Common myeloid progenitor, CD34-positive (primary cell): ENCODE data around the gene MAT1A.
"Not testable (repeated sequence)": the region's sequence is repeated elsewhere in the genome, so short reads cannot be mapped to it uniquely, and the experiment has no call there.

Source experiments
- CTCF ChIA-PET: fragments of 350-600 bp; sonication (Branson Sonifier 250); formaldehyde crosslinking; loops from one replicate; lab custom pipeline; 2021; ENCODE audit warnings: antibody characterized with exemption; lab: Charles Lee
- POLR2A ChIA-PET: fragments of 350-600 bp; sonication (Branson Sonifier 250); formaldehyde crosslinking; loops from one replicate; lab custom pipeline; 2021; ENCODE audit warnings: antibody characterized with exemption; lab: Charles Lee
- DNase-seq, 3 donors: peaks; one replicate each; pipeline versions ENCODE4 v3.0.0 to v3.0.0-alpha.2; 2013
- H3K27ac ChIP-seq, 2 experiments: 1 replicate in 1 of 2; 2 replicates in 1 of 2; pipeline ENCODE4 v1.7.0; 2013; ENCODE audit warnings: inconsistent platforms in 2 of 2, low read length in 2 of 2, mild to moderate bottlenecking in 2 of 2, low read depth in 1 of 2, moderate library complexity in 1 of 2; ENCODE audit not compliant: severe bottlenecking in 2 of 2, insufficient read depth in 1 of 2, poor library complexity in 1 of 2
- H3K27me3 ChIP-seq, 5 experiments: replicated peaks in 2 of 5; 1 replicate in 3 of 5; 2 replicates in 2 of 5; pipeline versions ENCODE4 v1.6.1 to v1.7.0; 2013; ENCODE audit warnings: low read length in 4 of 5, mild to moderate bottlenecking in 2 of 5, moderate library complexity in 2 of 5, inconsistent platforms in 1 of 5; ENCODE audit not compliant: insufficient read depth in 5 of 5, control insufficient read depth in 4 of 5
- H3K36me3 ChIP-seq, 4 experiments: 1 replicate in 2 of 4; 2 replicates in 2 of 4; pipeline versions ENCODE4 v1.6.1 to v1.7.0; 2013; ENCODE audit warnings: low read length in 3 of 4, control low read depth in 1 of 4, mild to moderate bottlenecking in 1 of 4; ENCODE audit not compliant: control insufficient read depth in 4 of 4, insufficient read depth in 4 of 4
- H3K4me1 ChIP-seq, 4 experiments: 1 replicate in 3 of 4; 2 replicates in 1 of 4; pipeline versions ENCODE4 v1.6.1 to v1.7.1; 2013; ENCODE audit warnings: low read length in 3 of 4, mild to moderate bottlenecking in 3 of 4, control low read depth in 1 of 4, inconsistent platforms in 1 of 4, moderate library complexity in 1 of 4; ENCODE audit not compliant: control insufficient read depth in 4 of 4, insufficient read depth in 4 of 4; ENCODE audit errors: control extremely low read depth in 1 of 4
- H3K4me3 ChIP-seq, 7 experiments: 1 replicate in 4 of 7; 2 replicates in 3 of 7; pipeline versions ENCODE4 v1.5.1 to v1.7.0; 2013; ENCODE audit warnings: mild to moderate bottlenecking in 7 of 7, low read length in 6 of 7, moderate library complexity in 6 of 7, inconsistent platforms in 2 of 7, low read depth in 2 of 7, control low read depth in 1 of 7; ENCODE audit not compliant: insufficient read depth in 4 of 7, control insufficient read depth in 1 of 7; ENCODE audit errors: extremely low read depth in 1 of 7
- H3K9me3 ChIP-seq, 5 experiments: 1 replicate in 4 of 5; 2 replicates in 1 of 5; pipeline versions ENCODE4 v1.6.1 to v1.7.1; 2013; ENCODE audit warnings: low read length in 4 of 5, mild to moderate bottlenecking in 2 of 5, inconsistent platforms in 1 of 5, low read depth in 1 of 5, moderate library complexity in 1 of 5; ENCODE audit not compliant: control insufficient read depth in 4 of 5, insufficient read depth in 2 of 5; ENCODE audit errors: control extremely low read depth in 1 of 5
- WGBS: methylation state at CpG from one replicate; pipeline ENCODE4 v1.1.5; 2013; ENCODE audit not compliant: insufficient coverage; 5-methylcytosine and 5-hydroxymethylcytosine counted together

The MAT1A gene

DNA sequence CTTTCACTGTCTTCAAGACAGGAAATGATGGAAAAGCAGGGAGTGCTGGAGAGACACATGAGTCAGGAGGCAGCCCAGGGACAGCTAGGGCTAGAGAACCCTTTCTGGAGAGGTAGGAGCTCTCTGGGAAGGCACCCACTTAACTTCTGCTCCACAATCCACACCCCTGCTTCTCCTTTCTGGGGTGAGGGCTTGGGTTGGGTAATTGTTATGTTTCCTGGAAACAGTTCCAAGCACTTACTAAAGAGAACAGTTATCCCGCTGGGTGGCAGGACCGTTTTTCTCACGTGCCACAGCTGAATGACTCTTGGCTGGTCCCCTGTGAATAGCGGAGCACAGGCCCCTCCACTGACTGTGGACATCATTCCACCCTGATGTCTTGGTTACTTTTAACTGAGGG lies 39.6 kb downstream of the MAT1A start:
- H3K27me3 ChIP-seq, DNase-seq, CTCF ChIA-PET, H3K4me3 ChIP-seq, H3K4me1 ChIP-seq, H3K27ac ChIP-seq, H3K36me3 ChIP-seq, H3K9me3 ChIP-seq, POLR2A ChIA-PET: not testable (repeated sequence)
- no CpG with 5 or more reads among the region's 4 CpGs for WGBS

GRCh38 chr10:80247611-80248010 lies 41.8 kb downstream of the MAT1A start:
- CTCF ChIA-PET, H3K4me1 ChIP-seq, H3K36me3 ChIP-seq, H3K27me3 ChIP-seq, POLR2A ChIA-PET, DNase-seq, H3K4me3 ChIP-seq, H3K9me3 ChIP-seq, H3K27ac ChIP-seq: not testable (repeated sequence)
- WGBS, result no CpG with 5 or more reads among the region's 20 CpGs

DNA sequence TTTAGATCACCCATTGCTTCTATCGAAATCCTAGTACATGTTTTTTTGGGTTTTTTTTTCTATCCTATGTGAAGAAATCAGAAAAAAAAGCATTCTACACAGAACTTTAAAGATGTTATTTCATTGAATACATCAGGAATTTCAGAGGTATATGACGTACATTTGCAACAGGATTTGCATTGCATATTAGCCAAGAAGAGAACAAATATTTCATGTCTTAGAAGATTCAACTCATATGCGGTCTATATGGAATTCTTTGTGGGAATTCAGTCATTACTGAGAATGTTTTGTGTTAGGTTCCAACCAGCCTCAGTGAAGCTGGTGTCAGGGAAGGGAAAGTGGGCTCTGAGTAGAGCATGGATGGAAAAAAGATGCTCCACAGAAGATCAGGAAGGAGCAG lies 45.1 kb downstream of the MAT1A start:
- H3K4me3 ChIP-seq, POLR2A ChIA-PET, CTCF ChIA-PET: not testable (repeated sequence)

GRCh38 chr10:80242341-80242740 lies 47.1 kb downstream of the MAT1A start:
- H3K4me3 ChIP-seq, H3K36me3 ChIP-seq, H3K27ac ChIP-seq, H3K9me3 ChIP-seq, CTCF ChIA-PET, H3K4me1 ChIP-seq, H3K27me3 ChIP-seq, POLR2A ChIA-PET, DNase-seq: not testable (repeated sequence)
- WGBS, result no CpG with 5 or more reads among the region's 4 CpGs

More for the DNA sequence above, 45.1 kb downstream of the MAT1A start:
- H3K9me3 ChIP-seq, H3K4me1 ChIP-seq, H3K27me3 ChIP-seq, H3K36me3 ChIP-seq, H3K27ac ChIP-seq, DNase-seq: not testable (repeated sequence)
- WGBS, result no CpG with 5 or more reads among the region's 3 CpGs

DNA sequence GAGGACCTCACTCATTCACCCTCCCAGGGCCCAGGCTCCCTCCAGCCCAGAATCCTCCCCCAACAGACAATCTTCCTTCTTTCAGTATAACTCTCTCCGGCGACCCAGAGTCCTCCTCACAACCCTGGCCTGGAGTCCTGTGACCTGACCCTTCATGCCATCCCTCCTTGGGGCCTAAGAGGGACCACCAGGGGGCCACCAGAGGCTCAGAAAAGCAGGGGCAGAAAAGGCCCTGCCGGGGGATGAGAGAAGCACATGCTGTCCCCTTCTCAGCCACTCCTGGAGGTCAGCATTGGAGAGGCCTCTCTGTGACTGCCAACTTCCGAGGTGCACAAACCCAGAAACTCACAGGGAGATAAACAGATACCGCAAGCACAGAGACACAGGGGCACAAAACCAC lies 53.0 kb downstream of the MAT1A start:
- H3K4me3 ChIP-seq, DNase-seq, H3K36me3 ChIP-seq, H3K4me1 ChIP-seq, H3K27ac ChIP-seq, CTCF ChIA-PET, POLR2A ChIA-PET, H3K9me3 ChIP-seq, H3K27me3 ChIP-seq: not testable (repeated sequence)
- no CpG with 5 or more reads among the region's 5 CpGs for WGBS

DNA sequence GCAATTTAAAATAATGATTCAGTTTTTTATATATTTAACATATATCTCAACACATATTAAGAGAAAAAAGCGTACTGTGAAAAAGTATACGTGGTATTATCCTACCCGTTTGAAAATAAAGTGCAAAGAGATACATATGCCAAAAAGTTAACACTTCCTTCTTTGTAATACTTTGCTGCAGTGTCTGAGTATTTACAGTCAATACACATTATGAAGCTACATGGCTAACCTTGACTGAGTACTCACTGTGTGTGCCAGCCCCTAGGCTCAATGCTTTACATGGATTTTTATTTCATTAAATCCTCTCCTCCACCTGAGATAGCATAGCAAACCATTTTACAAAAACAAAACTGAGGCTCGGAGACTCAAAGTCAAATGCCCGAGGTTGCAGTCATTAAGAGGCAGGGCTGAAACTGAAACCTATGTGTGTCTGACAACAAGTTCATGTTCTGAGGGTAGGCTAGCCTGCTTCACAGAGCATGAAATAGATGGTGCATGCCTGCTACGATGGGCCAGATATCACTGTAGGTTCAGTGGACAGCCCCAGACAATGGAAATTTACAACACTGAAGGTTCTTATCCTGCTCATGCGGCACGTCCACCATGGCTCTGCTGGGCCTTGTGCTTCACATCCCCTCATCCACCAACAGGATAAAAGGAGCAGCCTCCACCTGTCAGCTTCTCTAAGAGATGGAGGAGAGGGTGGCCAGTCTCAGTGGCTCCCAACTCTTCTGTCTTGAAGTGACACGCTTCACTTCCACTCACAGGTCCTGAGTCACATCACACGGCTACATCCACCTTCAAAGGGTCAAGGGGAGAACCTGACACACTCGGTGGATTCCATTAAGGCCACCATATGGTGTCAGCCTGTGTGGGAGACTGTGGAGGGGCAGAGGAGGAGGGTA lies 54.9 kb downstream of the MAT1A start:
- DNase-seq, POLR2A ChIA-PET, H3K4me1 ChIP-seq, H3K4me3 ChIP-seq, H3K9me3 ChIP-seq, H3K27me3 ChIP-seq, H3K27ac ChIP-seq, CTCF ChIA-PET, H3K36me3 ChIP-seq: not testable (repeated sequence)
- no CpG with 5 or more reads among the region's 11 CpGs for WGBS

- DNase-seq, H3K36me3 ChIP-seq, H3K4me1 ChIP-seq, CTCF ChIA-PET, H3K4me3 ChIP-seq, POLR2A ChIA-PET, H3K9me3 ChIP-seq, H3K27me3 ChIP-seq, H3K27ac ChIP-seq: not testable (repeated sequence)
- WGBS, result no CpG with 5 or more reads among the region's 1 CpG
Observed at GRCh38 chr10:80233871-80234270, 55.6 kb downstream of the MAT1A start.
